Renal pelvis (tissue), 4 donors: ENCODE results near the gene WT1. TPM values are rescaled to one million over a fixed set of nuclear protein-coding genes. Genes with fewer than 3 reads are reported as not detected.

Experiments
- DNase-seq: peaks from one replicate; pipeline ENCODE4 v3.0.0-alpha.2; 2013
- polyA plus RNA-seq, 3 donors: library from polyadenylated mRNA; unstranded; fragments of 120-200 nt; gene quantifications; one replicate each; pipeline ENCODE4 v1.2.1, GENCODE V29; 2013; ENCODE audit not compliant: insufficient read length in 3 of 3

The WT1 gene
- polyA plus RNA-seq, 3 donors, result 205 to 231 (median 225) TPM

DNA sequence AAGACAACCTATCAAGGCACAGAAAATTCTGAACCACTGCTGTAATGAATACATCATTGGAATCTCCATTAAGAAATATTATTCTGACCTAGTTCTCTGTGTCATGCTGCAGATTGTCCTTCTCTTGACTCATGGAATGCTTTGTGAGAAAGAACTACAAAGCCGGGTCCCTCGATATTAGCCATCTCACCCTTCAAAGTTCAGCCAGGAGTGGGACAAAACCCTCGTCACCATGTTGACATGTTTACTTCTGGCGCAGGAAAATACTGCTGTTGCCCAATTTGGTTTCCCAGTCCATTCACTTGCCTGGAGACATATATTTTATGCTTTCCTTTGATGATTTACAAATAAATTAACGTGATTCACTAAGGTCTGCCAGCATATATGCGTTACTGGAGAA, 10.9 kb upstream of the WT1 start:
- no peak for DNase-seq

DNA sequence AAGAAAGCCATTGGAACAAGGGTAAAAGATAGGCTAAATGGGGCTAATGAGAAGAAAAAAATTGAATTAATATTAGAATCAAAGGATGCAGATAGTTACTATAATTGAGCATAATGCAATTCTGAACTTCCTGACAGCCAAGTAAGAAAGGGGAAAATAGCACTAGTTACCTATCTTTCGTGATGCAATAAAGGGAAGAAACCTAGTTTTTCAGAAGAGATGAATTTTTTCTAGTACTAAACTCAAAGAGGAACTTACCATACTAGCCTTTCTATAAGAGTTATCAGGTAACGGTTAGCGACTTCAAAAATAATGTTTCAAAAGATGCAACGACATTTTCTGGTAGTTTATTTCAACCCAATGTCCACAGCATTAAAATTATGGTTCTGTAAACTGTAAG, 8.8 kb upstream of the WT1 start:
- DNase-seq, result no peak

DNA sequence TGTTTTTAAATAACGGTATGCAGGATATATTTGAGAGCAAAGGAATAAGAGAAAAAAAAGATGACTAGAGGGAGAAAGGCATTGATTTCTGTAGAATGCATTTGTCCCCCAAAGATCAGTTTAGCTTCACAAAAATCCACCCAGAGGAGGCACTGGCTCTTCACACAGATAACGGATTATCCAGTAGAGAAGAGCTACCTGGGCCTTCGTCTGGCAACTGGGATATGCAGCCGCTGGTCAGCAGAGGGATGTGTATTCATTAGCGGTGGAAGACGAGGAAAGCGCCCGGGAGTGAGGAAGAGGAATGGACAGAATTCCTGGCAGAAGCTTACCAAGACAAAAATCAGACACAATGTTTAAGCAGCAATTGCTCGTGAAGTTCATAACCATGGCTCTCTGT, 5.6 kb upstream of the WT1 start:
- DNase-seq, result no peak

DNA sequence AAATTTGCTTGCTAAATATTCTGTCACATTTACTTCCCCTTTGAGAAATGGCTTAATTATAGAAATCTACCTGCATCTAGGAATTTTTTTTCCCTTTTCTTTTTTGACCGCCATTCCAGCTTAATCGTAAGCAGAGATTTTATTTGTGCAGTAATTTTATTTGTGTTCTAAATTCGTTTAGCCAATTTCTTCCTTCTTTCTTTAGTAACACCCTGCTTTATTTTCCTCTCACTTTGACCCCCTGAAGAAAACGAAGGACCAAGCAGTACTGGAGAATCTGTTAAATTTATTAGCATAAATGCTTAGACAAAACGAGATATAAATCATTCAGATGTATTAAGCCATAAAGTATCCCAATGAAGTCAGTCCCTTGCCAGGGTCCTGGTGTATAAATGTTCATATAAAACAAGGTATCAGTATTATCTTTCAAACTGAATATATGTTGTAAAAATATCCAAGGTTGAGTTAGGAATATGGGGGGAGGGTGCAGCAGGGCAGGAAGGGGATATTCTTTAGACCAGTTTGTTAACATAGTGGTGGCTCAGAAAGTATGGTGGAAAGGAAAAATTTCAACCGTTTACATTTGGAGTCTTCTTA, 5.1 kb upstream of the WT1 start:
- DNase-seq, result no peak

DNA sequence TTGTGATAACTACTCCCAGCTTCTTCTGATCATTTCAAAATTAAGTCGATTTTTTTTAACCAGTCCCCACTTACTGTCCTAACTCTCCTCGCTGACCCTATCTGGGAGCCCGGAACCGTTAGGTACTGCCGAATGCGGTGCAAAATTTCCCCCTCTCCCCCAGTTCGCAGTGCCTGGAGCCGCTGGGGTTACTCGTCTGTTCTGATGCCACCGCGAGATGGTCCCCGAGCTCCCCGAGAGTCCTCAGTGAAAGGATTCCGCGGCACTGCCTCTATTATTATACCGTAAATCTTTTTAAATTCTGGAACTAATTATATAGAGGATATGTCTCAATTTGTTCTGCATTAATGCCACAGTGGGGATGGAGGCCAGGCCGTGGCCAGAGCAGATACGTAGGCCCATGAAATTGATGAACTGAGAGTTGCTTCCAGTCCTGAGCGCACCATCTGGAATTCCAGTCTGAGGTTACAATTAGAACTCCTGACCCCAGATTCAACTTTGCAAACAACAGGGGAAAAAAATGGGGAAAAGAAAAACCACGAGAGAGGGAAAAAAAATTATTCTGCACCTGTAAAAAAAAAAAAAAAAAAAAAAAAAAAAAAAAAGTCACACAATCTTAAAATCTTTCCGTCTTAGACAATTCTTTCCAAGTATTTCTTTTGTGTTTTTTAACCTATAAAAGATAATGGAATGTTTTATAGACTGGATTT, 4.3 kb upstream of the WT1 start:
- DNase-seq, result no peak

DNA sequence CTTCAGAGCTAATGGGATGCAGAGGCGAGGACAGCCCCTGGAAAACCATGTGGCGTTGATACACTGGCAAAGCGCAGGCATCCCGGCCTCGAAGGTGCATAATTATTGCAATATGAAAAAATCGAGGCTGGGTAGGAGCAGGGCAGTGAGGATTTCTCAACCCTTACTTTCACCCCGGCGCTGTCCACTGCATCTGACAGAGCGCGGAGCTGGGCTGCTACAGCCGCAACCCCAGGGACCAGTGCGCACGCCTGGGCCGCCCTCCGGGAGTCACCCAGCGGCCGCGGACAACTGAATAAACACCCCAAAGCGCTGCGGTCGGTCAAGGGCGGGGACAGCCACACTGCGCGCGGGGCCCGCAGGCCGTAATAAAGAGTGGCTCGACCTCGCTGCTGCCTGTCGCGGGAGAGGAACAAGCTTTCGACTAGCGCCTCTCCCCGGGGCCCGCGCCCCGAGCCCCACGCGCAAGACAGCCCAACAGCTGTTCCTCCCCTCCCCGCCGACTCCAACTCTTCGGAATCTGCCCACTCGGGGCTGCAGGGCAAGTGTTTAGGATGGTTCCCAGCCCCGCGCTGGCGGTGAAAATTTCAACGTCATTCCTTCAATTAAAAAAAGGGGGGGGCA, 3.6 kb upstream of the WT1 start:
- no peak for DNase-seq

DNA sequence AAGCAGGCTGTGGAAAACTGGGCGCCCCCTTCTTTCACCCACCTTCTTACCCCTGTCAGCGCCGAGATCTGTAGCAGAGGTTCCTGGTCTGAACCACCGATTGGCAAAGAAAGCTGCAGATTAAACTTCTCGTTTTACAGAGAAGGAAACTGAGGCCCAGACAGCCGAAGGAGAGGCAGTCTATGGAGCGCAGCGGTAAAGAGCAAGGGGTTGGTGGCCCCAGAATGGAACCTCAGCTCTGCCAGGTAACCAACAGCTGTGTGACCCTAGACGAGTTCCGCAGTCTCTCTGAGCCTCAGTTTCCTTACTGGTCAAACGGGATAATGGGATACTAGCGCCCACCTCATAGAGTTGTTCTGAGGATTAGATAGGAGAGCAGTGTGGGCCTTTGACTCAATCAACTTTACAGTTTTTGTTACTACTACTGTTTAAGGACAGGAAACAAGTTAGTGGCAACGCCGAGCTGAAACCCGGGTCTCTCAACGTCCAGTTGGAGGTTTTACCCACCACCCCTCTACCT, 3.1 kb upstream of the WT1 start:
- DNase-seq, result no peak

DNA sequence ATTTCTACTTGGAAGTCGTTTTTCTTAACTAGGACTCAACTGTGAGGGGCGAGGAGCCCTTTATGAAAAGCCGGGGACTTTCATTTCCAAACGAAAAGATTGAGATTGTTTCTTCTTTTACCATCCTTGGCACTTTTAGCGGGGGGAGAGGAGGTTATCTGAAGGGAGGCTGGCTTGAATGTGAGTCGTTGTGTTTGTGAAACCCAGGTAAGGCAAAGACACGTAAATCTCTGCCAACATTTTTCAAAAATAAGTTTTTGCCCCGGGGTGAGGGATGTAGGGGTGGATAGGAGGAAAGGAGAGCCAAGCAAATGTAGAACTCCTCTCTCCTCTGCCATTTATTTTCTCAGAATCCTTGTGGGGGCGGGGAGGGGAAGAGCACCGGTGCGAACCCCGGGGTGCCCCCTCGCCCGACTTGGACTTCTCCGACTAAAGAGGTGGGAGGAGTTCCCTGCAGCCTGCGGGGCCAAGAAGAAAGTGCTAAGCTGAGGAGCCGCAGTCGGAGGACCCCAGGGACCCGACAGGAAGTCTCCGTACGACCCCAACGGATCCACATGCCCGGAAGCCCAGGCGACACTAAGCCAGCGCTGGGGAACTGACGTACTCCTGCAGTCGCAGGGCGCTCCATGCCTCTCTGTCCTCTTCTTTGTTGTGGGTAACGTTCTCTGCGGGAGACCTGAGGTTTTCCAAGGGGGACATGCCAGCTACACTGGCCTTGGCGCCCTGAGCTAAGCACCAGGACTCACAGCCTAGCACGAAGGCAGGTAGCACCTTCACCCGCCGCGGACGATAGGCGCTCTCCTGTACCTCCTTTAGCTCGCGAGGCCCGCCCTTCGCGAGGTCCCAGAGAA, 2.4 kb upstream of the WT1 start:
- no peak for DNase-seq

DNA sequence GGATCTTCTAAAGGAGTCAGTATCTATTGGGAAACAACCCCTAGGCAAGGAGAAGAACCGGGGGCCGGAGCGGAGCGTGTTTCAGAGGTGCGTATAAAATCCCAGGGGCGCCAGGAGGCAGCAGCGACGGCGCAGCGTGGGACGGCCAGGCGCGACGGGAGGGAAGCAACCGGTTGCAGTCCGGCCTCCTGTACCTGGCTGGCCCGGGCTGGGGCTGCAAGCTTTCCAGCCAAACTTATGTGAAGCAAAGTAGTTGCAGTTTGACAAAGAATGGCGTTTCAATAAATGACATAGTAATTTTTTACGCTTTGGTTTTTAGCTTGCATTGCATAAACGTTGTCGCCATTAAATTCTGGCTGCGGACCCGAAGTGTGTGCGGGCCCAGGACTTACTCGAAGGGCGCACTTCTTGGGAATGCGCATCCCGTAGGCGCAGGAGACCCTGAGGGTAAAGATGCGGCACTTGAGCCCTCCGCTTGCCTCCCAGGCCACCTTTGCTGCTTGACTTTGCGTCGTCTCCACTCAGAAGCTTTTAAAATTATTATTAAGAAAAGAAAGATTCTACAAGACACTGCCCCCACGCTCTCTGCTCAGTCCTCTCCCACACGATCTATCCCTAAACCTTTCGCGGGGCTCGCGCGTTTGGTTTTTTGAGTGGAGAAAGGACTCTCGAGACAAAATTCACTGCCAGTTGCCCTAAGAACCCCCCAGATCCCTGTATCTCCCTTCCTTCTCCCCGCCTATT, 1.6 kb upstream of the WT1 start:
- DNase-seq, result no peak

DNA sequence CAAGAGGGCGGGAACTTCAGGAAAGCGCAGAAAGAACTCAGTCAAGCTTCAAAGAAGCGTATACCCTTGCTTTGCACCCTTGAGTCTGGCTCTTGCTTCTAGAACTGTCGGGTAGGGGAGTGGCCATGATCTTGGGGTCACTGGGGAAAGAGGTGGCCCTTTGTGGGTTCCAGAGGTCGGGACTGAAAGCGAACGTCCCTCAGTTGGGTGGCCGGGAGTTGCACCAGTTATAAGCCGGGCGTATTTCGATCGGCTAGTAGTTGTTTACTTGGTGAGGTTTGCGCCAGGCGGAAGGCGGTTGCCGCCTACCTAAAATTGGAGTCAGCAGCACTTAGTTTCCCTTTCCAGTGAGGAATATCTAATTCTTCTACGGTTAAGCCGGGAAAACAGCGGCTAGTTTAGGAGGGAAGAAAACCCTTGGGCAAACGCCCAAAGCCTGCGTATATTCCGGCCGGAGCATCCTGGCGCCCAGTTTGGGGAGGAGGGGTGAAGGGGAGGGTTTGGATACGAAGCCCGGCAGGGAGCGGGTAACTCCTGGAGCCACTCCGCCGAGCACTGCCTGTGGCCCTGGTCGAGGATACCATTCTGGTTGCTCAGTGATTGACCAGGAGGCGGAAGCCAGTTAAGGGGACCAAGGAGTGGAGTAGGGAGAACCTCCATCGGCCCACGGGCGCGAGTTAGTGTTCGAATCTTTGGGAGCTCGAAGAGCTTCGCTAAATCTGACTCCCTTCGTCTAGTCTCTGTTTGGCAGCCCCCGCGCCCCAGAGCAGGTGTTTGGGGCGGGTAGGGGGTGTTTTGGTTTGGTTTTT, 807 bp upstream of the WT1 start:
- DNase-seq, result no peak

DNA sequence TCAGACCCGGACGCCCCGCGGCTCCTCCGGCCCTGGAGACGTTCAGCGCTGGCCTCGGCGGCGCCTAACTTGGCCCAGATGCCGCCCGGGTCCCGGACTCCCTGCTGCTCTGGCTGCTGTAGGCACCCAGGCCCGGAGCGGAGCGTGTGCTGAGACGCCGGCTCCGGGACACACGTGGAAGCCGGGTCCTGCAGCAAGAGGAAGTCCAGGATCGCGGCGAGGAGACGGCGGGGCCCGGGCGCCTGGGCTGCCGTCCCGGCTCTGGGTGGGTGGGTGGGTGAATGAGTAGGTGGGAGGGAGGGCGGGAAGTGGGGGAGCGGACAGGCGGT, 223 bp downstream of the WT1 start:
- no peak for DNase-seq

DNA sequence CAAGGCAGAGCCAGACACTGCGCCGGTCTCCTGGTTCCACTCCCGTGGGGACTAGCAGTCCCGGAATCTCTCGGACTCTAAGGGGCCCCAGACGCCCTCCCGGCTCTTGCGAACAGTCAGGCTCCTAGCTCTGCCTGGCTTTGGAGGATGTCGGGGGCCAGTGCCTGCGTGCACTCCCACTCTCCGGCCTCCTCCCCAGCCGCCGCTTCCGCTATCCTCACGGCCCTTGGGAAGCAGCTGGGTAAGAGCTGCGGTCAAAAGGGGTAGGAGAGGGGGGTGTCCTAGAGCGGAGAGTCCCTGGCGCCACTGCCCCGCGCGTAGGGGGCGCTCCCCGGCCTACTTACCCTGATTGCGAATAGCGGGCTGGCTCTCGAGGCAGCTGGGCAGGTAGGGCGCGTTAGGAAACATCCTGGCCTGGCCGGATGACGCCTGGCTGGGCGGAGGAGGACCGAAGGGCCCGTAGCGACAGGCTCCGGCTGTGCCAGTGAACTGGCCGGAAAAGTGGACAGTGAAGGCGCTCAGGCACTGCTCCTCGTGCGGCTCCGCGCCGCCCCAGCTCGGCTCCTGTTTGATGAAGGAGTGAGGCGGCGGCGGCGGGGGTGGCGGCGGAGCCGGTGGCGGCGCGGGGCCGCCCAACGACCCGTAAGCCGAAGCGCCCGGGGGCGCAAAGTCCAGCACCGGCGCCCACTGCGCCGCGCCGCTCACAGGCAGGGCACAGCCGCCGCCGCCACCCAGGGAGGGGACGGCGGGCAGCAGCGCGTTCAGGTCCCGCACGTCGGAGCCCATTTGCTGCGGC, 785 bp downstream of the WT1 start:
- no peak for DNase-seq

DNA sequence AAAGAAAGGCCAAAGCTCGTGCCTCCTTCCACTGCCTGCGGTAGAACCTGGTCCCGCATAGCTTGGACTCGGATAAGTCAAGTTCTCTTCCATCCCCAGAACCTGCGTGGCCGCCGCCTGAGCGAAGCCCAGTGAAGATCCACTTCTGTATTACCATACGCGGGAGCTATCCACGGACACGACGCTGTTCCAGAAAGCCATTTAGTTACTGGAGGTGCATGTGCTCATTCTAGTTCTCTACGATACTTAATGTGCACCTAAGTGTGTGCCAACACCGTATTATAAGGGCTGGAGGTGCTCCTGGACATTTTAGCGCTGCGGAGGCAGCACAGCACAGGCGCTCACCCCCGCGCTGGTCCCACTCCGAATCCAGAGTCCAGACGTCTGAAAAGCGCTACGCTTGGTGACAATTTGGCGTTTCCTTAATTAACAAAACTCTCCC, 1.4 kb downstream of the WT1 start:
- DNase-seq, result no peak

DNA sequence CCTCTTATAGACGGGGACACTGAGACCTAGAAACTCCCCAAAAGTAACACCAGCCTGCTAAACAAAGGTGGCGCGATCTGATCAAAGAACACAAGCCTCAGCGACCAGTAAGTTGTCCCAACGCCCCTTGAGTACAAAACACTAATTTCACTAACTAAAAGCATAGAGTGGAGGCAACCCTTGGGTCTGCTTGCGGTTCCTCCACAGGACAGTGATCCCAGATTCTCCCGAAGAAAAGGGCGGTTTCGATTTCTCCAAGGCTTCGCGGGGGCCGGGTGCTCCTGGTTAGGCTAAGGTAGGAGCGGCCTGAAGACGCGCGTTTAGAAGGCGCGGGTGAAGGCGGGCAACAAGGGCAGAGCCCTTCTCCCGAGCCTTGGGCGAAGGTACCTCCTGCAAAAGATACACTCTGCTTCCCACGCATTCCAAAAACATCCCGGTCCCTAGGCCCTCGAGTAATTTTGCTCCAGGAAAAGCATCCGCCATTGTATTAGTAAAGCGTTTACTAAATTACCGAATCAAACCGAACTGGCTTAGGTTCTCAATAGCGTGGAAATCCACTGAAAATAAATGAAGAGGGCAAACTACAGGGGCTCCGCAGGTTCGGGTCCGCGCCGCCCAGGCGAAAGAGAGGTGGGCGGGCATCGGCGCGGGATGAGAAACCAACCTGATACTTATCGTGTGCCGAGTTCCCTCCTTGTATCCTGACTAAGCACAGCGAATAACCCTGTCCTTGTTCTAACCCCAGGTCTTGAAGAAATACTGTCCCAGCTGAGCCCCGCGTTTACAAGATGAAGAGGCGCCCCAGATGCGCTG, 2.0 kb downstream of the WT1 start:
- DNase-seq, result no peak

DNA sequence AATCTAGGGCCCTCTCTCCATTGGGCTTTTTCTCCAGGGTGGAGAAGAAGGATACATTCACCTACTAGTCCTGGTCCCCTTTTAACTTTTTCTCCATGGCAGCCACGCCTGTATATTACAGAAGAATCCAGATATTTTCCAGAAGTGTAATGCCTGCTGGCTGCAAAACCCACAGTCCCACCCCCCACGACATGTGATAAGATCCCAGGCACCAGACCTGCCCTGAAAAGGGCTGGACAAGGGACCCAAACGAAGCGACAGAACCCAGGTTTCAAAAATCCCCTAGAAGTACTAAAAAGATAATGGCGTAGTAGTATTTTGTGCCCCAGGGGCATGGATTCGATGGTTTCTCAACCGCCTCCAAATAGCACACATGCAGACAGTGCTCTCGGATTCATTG, 2.8 kb downstream of the WT1 start:
- DNase-seq, result no peak

DNA sequence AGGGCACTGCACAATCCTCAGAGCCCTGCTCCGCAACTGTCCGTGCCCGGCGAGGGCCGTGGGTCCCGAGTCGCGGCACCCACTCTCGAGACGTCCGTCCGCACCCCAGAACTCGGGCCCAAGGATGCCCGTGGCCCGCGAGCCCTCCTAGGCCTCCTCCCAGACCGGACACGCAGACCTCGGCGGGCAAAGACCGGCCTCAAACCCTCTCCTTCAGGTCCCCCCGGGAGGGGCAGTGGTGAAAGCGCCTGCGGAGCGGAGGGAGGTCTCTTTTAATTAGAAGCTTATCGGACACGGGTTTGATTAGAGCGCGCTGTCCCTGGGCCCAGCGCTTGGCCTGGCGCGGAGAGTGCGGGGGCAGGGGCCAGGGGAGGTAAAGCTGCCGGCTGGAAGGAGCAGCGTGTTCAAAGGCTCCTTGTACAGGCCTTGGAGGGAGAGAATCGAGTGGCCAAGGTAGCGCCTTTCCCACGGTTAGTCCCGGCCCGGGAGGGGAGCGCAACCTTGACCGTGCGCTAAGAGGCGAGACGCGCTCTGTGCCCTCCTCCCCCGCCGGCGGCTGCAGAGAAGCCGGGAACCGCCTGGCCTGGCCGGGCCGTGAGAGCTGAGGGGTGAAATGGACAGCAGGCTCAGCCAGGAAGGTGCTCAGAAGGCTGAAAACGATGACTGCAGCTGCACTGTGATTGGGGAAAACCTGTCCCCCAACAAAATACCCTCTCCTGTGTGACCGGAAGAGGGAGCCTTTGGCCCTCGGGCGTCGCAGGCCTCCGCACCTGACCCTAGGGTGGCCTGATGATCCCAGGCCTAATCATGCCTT, 4.6 kb downstream of the WT1 start:
- no peak for DNase-seq

DNA sequence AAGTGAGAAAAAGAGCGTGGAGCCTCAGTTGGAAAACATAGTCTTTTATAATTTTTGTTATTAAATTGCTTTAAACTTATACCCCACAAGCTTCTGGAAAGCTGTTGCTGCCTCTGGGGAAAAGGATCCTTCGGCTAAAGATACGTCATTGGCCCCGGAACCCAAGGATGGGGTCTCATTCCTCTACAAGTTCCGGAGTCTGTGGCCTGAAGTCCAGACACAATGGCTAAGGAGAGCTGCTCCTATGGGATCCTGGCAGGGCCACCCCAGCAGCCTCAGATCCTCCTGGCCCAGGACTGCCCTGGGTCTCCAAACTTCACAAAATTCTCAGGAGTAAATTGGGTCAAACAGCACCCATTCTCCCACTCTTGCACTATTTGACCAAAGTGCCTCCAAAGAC, 5.9 kb downstream of the WT1 start:
- DNase-seq, result no peak

DNA sequence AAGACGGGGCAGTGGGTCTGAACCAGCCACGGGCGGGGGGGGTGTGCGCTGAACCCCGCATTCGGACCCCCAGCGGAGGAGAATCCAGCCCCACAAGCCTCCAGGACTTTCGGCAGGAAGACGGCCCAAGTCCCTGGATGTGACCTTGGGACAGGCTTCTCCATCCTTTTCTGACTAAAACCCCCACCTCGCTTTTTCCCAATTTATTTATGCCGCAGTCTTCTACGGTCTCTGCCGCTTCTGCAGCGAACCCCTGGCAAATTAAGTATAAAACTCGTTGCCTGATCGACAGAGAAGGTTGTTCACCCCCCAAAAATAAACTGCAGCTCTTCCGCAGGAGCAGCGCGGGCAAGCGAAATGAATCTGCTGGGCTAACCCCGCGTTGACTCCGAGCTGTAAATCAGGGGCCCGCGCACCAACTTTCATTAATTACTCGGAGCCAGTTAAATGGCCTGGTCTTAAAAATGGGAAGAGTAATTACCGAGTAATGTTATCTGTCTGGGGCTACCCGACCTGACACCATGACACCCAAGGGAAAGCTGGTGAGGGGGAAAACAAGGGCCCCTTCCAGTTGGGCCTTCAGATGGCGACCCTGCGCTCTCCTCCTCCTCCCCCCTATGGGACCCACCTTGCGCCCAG, 6.6 kb downstream of the WT1 start:
- DNase-seq, result peak; percentile 83
